Right atrium auricular region (tissue), 2 donors: ENCODE results near the gene AKAP9. TPM values are rescaled to one million over a fixed set of nuclear protein-coding genes. Genes with fewer than 3 reads are reported as not detected.

ENCODE experiments used
- DNase-seq: peaks from one replicate; pipeline ENCODE4 v3.0.0-alpha.2; 2019; ENCODE audit warnings: low spot score
- H3K27ac ChIP-seq, 2 donors: fragments of 200-600 bp; sonication (generic); 1 replicate in 1 of 2; 2 replicates in 1 of 2; pipeline ENCODE4 v1.5.1; 2016 to 2019
- H3K27me3 ChIP-seq, 2 donors: fragments of 200-600 bp; sonication (generic); one replicate each; pipeline versions ENCODE4 v1.5.1 to v1.6.0; 2017 to 2019
- H3K36me3 ChIP-seq: fragments of 200-600 bp; sonication (generic); one replicate; pipeline ENCODE4 v1.5.1; 2016
- H3K4me1 ChIP-seq, 2 donors: fragments of 200-600 bp; sonication (generic); one replicate each; pipeline versions ENCODE4 v1.5.1 to v1.6.0; 2017 to 2019
- H3K4me3 ChIP-seq, 2 donors: fragments of 200-600 bp; sonication (generic); 1 replicate in 1 of 2; 2 replicates in 1 of 2; pipeline ENCODE4 v1.5.1; 2017 to 2019; ENCODE audit warnings: mild to moderate bottlenecking in 1 of 2, moderate library complexity in 1 of 2
- H3K9me3 ChIP-seq, 2 donors: fragments of 200-600 bp; sonication (generic); one replicate each; pipeline ENCODE4 v1.5.1; 2019
- CTCF ChIP-seq, 2 donors: fragments of 200-600 bp; sonication (generic); IDR thresholded peaks; one replicate each; pipeline ENCODE4 v1.5.1; 2019; ENCODE audit warnings: antibody characterized with exemption in 2 of 2
- total RNA-seq, 2 donors: library from RNA; depleted of rRNA; stranded (reverse); fragments of >200 nt; gene quantifications; one replicate each; pipeline ENCODE4 v1.1.0, GENCODE V29; 2016

AKAP9 gene
- total RNA-seq, 2 donors from 2014 or later, result 28.5 to 41.8 TPM

GRCh38 chr7:92156990-92157389 is 216.3 kb downstream of the AKAP9 start:
- H3K9me3 ChIP-seq, result no peaks in the 10 kb centered on the region
- no peak overlapping the region for H3K27ac ChIP-seq
- H3K27me3 ChIP-seq, result no peaks in the 10 kb centered on the region
- no peaks in the 10 kb centered on the region for H3K4me1 ChIP-seq
- no peaks in the 10 kb centered on the region for H3K36me3 ChIP-seq
- DNase-seq, result no peak
- TF ChIP-seq CTCF (IDR thresholded peaks at IDR 0.05), result no peak
- no peak overlapping the region for H3K4me3 ChIP-seq

- DNase-seq, result no peak
- TF ChIP-seq CTCF (IDR thresholded peaks at IDR 0.05), result no peak
- no peaks in the 10 kb centered on the region for H3K4me1 ChIP-seq
Observed at GRCh38 chr7:92158660-92159575, 218.3 kb downstream of the AKAP9 start.

More at GRCh38 chr7:92158660-92159575, 218.3 kb downstream of the AKAP9 start:
- Histone ChIP-seq H3K4me3 (no peak overlapping the region), H3K27ac (no peak overlapping the region), H3K36me3 (no peaks in the 10 kb centered on the region), H3K9me3 (no peaks in the 10 kb centered on the region), H3K27me3 (no peaks in the 10 kb centered on the region)

Other genes with a start within 250 kb of the AKAP9 start
- 1 to 10 TPM; 3.8 to 5.0 TPM for gene MTERF1, start 60.2 kb upstream of the AKAP9 start, total RNA-seq
- gene CYP51A1, start 193.6 kb downstream of the AKAP9 start, total RNA-seq, result 10 to 100 TPM; 23.0 to 31.2 TPM
- gene LRRD1, start 238.3 kb downstream of the AKAP9 start, total RNA-seq, result under 1 TPM in 1 of 2 donors, not detected in 1; 0.30 TPM